NCI-H2196 treated with DMSO at 0.1 percent for 48 hours (cell line): ENCODE data around the gene ADGRG1.

Experiments
- DNase-seq: peaks from one replicate; lab custom pipeline; 2025; ENCODE audit not compliant: unreplicated experiment; lab: John Stamatoyannopoulos, UW

The ADGRG1 gene

DNA sequence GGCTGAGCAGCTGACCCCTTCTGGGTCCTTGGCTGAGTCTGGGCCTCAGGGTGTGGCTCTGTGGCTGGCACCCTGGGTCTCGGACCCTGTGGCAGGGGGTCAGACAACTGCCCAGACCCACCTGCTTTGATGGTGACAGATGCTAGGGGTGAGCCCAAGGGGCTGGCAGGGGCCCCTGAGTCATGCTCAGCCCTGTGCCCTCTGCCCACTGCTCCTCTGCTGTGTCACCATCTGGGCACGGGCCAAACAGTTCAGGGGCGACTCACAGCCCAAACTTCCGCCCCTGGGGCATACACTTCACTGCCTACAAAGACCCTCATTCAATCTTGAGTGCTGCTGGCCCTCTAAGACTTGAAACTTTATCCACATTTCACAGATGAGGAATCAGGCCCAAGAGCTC lies 5.7 kb downstream of the ADGRG1 start:
- DNase-seq, result no peak

DNA sequence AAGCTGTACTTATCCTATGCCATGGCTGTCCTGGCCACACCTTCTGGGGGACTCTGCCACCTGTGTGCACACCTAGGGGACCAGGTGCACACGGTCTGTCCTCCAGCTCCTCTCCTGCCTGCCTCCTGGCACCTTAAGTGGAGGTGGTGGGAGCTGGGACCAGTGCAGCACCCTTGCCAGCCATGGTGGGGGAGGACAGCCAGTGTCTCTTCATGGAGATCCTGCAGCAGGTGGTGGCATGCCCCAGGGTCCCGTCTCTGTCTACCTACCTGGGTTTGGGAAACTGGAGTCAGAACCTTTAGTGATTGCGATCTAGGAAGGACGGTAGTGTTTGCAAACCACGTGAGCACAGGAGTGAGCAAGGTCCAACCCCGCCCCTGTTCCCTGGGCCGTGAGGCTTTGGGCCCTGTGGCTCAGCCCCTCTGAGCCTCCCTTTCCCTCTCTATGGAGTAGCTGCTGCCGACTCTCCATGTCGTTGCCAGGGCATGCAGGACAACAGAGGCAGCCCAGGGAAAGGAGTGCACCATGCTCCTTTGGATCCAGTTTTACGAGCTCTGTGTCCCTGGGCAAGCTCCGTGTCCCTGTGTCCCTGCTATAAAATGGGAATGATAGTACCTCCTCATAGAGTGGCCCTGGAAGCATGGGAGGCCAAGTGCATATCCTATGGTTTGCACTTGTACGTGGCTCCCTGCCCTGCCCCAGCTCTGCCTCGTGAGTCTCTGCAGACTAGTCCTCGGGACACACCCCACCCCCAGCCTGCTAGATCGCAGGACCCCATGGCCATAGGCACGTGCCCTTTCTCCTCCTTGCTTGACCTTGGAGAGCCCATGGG lies 7.1 kb downstream of the ADGRG1 start:
- no peak for DNase-seq

DNA sequence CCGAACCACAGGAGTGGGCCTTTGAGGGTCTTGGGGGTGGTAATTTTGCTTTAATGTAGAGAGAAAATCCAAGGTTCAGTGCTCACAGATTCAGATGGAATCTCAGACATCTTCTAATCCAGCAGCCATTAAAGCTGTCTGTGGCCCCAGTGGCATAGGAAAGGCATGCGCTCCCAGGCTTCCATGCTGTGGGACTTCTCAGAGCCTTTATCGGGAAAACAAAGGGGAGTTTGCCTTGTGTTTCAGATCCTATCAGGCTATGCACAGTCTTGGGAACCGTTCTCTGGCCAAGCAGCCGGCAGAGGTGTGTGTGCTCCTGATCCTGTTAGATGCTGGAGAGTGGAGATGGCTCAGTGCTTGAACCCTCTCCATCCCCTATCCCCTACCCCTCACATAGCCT lies 7.8 kb downstream of the ADGRG1 start:
- no peak for DNase-seq

DNA sequence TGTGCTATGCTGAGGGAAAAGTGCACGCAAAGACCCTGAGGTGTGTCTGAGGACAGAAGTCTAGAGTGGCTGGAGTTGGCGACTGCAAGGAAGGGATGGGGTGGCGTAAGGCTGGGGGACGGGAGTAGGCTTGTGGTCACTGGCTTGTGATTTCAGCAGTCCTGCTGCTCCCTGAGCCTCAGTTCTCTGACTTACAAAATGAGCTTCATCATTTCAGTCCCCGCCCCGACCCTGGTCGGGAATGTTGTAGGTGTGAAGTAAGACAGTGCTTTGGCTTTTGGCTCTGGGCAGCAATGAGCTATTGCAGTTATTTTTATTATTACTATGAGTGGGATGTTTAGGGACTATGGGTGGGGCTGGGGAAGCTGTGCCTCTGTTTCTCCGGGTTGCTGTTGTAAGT lies 8.6 kb downstream of the ADGRG1 start:
- DNase-seq, result no peak

DNA sequence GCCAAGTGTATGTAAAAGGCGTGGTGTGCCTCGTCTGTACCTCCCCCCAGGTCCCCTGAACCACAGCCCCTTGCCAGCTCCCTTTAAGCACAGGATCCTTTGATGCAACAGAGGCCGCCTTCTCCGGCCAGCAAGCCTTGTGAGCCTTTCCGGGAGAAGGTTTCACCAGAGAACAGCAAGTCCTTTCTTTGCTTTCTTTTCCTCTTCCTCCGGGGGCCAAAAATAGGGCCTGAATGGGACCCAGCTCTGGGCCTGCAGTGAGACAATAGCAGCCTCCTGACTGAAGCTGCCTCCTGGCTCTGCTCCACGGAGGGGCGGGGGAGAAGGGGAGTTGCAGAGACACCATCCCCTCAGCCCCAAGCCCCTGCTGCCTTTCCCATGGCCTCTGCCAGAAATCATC lies 9.0 kb downstream of the ADGRG1 start:
- DNase-seq, result no peak

DNA sequence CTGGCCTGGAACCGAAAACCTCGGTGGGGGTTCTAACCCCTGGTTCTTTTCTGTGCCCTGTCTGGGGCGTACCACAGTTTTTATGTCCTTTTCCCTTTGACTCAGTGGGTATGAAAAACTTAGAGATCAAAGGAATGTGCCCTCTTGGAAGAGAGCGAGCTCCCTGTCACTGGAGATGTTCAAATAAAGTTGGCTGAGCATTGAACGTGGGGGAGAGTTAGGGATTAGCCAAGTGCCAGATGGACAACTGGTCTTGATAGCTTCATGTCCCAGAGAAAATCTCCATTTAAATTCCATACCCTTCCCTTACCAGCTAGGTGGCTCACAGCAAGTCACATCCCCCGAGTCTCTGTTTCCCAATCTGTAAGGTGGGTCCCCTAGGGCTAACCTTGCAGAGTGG lies 9.5 kb downstream of the ADGRG1 start:
- no peak for DNase-seq

DNA sequence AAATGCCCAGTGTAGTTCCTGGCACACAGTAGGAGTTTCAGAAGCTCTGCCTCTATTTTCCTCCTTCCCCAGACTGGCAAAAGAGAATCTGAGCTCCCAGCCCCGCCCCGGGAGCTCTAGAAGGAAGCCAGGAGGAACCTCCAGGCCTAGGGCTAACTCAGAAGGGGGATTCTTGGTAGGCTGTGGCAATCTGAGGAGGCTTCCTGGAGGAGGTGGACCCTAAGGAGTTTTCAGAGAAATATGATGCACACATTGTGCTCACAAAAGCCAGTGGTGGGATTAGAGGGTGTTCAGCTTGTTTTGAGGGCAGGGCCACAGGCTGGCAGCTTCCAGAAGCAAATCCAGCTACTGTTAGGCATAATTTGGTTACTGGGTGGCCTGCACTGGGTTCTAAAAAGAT lies 10.0 kb downstream of the ADGRG1 start:
- no peak for DNase-seq

DNA sequence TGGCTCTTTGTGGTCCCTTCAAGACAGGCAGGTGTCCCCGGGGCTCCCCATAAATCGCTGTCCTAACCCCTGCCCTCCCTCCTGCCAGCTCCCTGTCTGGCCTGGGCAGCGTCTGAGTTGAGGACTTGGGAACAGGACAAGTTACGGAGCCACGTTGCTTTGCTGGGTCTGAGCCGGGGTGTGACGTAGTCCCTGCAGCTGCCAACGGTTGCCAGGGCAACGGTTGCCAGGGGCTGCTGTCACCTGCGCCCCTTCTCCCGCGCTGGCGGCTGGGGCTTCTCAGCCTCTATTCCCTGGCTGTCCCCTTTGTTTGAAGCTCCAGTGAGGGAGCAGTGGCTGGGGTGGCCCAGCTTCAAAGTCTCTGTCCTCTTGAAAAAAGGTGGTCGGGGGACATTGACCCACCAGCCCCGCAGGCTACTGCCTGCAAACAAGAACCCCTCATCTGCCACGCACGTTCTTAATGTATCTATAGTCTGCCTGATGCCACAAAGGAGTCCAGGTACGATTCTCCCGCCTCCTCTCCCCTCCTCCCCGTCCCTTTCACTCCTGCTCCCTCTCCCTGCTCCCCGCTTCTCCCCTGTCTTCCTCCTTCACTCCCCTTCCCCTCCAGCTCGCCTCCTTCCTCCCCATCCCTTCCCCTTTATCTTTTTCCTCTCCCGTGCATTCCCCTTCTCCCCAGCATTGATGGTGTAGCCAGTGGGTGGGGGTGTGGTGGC lies 10.9 kb downstream of the ADGRG1 start:
- no peak for DNase-seq

DNA sequence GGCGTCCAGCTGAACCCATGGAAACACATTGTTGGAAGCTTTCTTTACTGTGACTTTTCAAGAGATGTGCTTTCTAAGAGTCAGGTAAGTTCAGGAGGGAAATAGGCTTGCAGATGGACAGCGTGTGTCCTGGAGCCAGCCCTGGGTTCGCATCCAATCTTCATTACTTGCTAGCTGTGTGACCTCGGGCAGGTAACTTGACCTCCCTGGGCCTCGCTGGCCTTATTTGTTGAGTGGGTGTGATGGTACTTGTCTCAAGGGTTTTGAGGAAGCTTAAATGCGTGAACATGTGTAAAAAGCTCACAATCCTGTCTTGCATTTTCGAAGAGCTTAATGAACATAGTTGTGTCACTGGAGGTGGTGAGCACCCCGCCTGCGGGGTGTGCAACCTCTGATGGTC lies 11.8 kb downstream of the ADGRG1 start:
- DNase-seq, result no peak

DNA sequence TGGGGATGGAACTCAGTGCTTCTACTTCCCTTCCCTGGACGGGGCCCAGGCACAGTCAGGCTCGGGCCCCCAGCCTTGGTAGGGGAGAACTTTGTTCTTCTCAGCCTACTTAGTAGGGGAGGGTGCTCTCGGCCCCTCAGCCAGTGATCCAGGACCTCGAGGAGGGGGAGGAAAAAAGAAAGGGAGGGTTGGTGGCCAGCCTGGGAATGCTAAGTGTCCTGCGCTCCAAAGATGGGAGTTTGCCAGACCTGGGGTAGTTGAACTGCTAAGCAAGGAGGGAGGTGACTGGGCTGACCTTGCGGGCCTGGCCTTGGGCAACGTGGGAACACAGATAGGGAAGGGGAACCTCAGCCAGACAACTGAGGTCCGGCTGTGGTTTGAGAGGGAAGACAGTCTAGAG lies 12.2 kb downstream of the ADGRG1 start:
- no peak for DNase-seq

DNA sequence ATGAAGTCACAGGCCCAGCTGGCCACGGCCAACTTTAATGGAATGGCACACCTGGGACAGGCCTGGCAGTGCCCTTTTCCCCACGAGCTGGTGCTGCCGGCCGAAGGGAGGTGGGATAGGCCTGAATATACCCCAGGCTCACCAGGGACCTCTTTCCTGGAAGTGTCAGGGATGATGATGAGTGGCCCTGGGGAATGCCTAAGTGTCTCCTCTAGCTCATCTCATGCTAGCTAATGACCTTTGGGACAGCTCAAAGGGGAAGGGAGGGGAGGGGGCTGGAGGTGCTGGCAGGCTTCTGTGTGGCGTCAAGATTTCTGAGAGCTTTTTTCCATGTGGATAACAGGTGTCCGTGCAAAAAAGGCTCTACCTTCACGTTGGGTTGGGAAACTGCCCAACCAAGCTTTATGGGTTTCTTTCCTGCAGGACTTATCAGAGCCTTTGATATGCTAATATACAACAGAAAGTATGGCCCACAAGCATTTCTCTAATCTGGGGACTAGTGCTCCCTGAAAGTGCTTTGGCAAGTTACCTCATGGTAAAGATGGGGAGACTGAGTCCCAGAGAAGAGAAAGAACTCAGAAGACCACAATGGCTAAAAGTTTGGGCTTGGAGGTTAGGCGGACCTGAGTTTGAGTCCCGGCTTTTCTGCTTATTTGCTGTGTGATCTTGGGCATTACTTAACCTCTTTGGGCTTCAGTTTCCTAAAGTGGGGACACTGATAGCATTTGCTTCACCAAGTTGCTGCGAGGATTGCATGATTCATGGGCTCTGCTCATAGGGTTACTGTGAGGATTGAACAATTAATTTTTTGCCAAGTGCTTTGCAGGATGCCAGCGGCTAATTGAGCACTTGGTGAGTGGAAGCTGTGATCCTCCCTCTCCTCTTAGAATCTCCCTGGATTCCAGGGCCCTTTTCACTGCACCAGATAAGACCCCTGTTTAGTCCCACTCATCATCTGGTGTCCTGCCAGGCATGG lies 14.0 kb downstream of the ADGRG1 start:
- DNase-seq, result no peak

DNA sequence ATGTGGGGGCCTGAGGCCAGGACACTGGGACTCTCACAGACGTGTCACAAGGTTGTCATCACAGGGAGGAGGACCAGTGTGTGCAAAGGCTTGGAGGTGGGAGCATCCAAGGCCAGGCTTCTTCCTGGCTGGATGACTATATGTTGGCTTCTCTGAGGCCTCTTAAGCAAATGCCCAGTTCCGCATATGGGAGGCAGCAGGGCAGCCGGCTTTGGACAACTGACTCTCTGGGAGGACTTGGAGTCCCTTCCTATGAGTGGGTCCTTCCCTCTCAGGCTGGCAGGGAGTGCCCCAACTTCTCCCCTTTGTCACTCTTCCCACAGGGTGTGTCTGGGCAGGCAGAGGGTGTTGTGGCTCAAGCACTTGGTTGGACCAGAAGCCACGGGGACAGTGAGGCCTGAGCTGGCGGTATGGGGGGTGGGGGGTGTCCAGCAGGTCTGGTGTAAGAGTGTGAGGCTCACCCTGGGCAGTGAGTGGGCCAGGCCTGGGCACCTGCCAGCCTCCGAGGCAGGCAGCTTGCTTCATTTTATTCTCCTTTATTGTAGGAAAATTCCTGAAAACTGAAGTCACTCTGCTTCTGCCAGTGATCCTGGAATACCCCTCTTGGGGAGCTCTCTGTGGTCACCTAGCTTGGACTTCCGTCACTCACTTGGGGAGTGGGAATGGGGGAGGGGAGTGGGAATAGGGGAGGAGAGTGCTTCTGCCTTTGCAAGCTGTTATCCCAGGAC lies 14.9 kb downstream of the ADGRG1 start:
- no peak for DNase-seq

DNA sequence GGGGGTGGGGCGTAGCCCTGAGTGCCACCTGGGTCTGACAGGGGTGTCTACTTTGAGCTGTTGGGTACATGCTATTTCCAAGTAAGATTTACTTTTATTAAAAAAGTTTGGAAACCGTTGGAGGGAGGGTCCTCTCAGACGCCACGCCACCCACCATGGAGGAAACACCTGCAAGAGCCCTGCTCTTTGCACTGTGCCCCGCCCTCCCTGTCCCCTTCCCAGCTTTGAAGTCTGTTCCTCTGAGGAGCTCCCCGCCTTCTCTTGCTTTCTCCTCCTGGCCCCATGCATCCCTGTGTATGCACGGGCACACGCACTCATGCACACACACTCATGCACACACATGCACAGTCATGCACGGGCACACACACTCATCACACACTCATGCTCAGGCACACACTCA lies 15.5 kb downstream of the ADGRG1 start:
- DNase-seq, result no peak

DNA sequence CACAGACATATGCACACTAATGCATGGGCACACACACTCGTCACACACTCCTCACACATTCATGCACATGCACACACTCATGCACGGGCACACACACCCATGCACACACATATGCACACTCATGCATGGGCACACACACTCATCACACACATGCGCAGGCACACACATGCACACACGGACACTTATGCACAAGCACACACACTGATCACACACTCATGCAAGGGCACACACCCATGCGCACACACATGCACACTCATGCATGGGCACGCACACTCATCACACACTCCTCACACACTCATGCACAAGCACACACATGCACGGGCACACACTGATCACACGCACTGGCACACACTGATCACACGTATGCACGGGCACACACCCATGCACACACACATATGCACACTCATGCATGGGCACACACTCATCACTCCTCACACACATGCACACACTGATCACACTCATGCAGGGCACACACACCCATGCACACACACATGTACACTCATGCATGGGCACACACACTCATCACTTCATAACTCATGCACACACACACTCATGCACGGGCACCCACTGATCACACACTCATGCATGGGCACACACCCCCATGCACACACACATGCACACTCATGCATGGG lies 16.1 kb downstream of the ADGRG1 start:
- no peak for DNase-seq

DNA sequence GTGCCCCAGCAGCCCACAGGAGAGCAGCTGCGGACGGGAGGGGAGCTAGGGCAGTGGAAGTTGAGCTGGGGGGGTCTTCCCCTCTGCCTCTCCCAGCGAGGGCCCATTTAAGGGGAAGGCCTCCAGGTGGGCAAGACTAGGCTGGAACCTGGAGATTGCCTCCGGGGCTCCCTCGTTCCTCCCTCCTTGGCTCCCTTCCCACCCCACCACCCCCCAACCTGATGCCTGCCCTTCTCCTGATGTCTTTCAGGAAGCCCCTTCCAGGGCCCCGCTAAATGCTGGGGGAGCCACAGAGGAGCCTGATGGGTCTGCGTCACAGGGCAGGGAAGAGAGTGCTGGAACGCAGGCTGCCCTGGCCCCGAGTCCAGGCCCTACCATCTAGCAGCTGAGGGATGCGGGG lies 16.7 kb downstream of the ADGRG1 start:
- no peak for DNase-seq

DNA sequence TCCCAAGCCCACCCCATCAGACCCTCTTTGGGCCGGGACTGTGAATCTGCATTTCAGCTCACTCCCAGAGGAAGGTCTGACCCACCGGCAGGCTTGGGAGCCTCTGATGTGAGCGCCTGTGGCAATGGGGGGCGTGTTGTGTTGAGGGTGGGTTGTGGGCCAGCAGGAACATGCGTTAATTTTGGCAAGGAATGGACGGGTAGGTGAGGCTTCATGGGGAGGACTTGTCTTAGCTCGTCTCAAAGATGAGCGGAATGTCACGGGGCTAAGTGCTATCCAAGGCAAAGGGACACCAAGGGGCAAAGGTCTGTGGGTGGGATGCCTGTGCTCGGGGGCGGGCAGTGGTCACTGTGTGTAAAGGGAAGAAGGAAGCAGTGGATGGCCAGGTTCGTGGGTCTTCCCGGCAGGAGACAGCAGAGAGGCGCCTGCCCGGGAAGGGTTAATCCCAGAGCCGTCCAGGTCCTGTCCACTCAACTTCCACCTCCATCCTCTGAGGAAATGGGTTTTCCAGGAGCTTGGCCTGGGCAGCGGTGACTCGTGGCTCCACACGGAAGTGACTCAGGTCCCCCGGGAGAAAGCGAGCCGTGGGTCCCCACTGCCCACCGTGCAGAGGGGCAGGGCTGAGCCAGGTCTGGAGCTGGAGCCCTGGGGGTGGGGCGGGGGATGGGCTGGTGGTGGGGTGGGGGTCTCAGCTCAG lies 17.4 kb downstream of the ADGRG1 start:
- DNase-seq, result no peak

DNA sequence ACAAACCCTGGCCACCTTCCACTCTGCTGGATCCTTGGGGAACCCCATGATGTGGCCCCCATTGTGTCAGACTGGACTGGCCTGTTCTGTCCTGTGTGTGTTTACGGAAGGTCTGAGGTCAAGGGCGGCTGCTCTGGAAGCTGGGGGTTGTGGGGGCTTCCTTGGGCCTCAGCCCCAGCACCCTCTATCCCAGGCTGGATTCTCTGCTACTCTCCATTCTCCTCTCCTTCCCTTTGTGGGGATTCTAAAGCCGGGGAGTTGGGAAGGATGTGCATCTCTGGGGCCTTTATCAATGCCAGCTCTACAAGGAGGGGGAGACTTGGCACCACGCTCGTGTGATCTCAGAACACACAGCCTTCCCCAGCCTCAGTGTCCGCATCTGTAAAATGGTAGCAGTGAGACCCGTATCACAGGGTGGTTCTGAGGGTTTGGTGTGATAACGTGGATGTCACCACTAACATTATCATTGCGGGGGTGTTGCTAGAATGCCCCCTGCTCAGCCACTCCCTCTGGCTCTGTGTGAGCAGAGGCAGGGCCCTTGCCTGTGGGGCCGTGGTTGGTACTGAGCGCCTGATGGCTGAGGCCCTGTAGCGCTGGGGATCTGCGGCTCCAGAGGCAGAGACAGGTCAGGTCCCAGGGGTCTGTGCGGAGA lies 18.1 kb downstream of the ADGRG1 start:
- no peak for DNase-seq

DNA sequence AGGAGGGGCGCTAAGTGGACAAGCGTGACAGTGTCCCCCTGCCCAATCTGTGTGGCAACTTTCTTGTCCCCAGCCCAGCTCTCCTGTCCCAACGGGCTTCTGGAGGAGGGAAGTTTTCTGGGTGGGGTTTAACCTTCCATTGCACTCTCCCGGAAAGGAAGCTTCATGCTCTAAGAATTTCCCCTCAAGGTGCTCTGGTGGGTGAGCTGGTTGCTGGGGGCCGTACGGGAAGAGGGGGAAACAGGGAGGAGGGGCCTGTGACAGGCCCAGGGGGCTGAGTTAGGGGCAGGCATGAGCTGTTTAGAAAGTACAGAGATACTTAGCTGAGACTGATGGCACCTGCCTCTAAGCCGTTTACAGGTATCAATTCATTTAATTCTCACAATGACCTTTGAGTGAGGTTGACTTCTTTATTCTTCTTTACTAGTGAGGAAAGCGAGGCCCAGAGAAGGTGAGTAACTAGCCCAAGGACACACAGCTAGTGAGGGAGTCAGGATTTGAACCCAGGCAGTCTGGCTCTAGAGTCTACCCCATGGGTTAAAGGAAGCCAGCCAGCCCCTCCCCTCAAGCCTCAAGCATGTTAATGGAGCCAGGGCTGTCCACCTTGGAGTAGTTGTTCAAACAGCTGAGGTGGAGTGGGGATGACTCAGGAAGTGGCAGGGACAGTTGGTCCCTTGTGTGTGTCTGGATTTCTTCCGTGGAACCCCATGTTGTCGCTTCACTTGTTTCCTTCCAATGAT lies 18.9 kb downstream of the ADGRG1 start:
- no peak for DNase-seq

DNA sequence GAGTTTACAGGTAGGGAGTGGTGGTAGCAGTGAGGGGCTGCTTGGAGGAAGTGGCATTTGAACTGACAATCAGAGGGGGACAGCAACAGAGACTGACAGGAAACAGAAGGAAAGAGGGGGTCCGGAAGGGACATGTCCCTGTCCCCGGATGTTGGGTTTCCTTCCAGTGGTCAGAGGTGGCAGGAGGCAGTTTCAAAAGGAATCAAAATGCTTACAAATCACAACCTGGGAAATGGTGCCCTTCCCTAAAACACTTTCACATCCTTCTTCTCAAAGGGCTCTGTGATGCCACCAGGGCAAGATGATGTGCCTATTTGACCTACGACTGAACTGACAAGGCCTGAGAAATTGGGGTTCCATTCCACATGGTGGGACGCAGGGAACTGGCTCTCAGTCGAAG lies 19.7 kb downstream of the ADGRG1 start:
- no peak for DNase-seq
